Keratinocyte (primary cell): ENCODE data around the gene S100G. TPM values are rescaled to one million over a fixed set of nuclear protein-coding genes. Genes with fewer than 3 reads are reported as not detected.

Experiments used
- DNase-seq: peaks from one replicate; pipeline ENCODE4 v3.0.0-alpha.2; 2011; ENCODE audit warnings: low read depth, missing footprints, low spot score
- FAIRE-seq: peaks from 2 replicates; lab custom pipeline; 2011; peaks lifted over from hg19 to GRCh38; lab: Jason Lieb, UNC
- H2AFZ ChIP-seq: 2 replicates; pipeline ENCODE4 v1.6.0; 2012; ENCODE audit warnings: low read length, control low read depth, inconsistent platforms; ENCODE audit not compliant: control insufficient read depth
- H3K27ac ChIP-seq: 2 replicates; pipeline ENCODE4 v1.5.1; 2011; ENCODE audit warnings: low read length; ENCODE audit not compliant: control insufficient read depth, insufficient read depth
- H3K27me3 ChIP-seq: 3 replicates; pipeline ENCODE4 v1.6.0; 2011; ENCODE audit warnings: low read length; ENCODE audit not compliant: control insufficient read depth, insufficient read depth; ENCODE audit errors: extremely low read depth
- H3K36me3 ChIP-seq, 2 experiments: 2 replicates in 1 of 2; 3 replicates in 1 of 2; pipeline ENCODE4 v1.5.1; 2011; ENCODE audit warnings: low read length in 2 of 2, mild to moderate bottlenecking in 1 of 2; ENCODE audit not compliant: control insufficient read depth in 2 of 2, insufficient read depth in 2 of 2; ENCODE audit errors: extremely low read depth in 1 of 2
- H3K4me1 ChIP-seq: 3 replicates; pipeline ENCODE4 v1.5.1; 2011; ENCODE audit warnings: low read length; ENCODE audit not compliant: control insufficient read depth, insufficient read depth; ENCODE audit errors: extremely low read depth
- H3K4me2 ChIP-seq: 3 replicates; pipeline ENCODE4 v1.6.0; 2011; ENCODE audit warnings: low read depth, low read length; ENCODE audit not compliant: control insufficient read depth, insufficient read depth; ENCODE audit errors: extremely low read depth
- H3K4me3 ChIP-seq, 3 experiments: fragments of 200-600 bp in 1 of 3; sonication (generic) in 1 of 3; 2 replicates in 2 of 3; 3 replicates in 1 of 3; pipeline ENCODE4 v1.5.1; 2011 to 2016; ENCODE audit warnings: low read length in 3 of 3, mild to moderate bottlenecking in 3 of 3, control low read depth in 2 of 3, inconsistent platforms in 1 of 3, low read depth in 1 of 3, mixed read lengths in 1 of 3, mixed run types in 1 of 3, moderate library complexity in 1 of 3; ENCODE audit not compliant: control insufficient read depth in 2 of 3, insufficient read depth in 2 of 3; ENCODE audit errors: extremely low read depth in 1 of 3
- H3K79me2 ChIP-seq: 2 replicates; pipeline ENCODE4 v1.6.0; 2012; ENCODE audit warnings: low read length; ENCODE audit not compliant: control insufficient read depth, insufficient read depth
- H3K9ac ChIP-seq: 3 replicates; pipeline ENCODE4 v1.6.0; 2011; ENCODE audit warnings: low read length; ENCODE audit not compliant: control insufficient read depth, insufficient read depth; ENCODE audit errors: extremely low read depth
- H3K9me1 ChIP-seq: 3 replicates; pipeline ENCODE4 v1.6.0; 2011; ENCODE audit warnings: low read length; ENCODE audit not compliant: control insufficient read depth, insufficient read depth; ENCODE audit errors: extremely low read depth
- H3K9me3 ChIP-seq: 2 replicates; pipeline ENCODE4 v1.5.1; 2012; ENCODE audit warnings: low read depth, low read length; ENCODE audit not compliant: control insufficient read depth
- H4K20me1 ChIP-seq: 3 replicates; pipeline ENCODE4 v1.6.0; 2011; ENCODE audit warnings: low read length; ENCODE audit not compliant: control insufficient read depth, insufficient read depth; ENCODE audit errors: extremely low read depth
- EZH2 ChIP-seq: IDR thresholded peaks from one replicate; pipeline ENCODE4 v1.6.1; 2012; ENCODE audit warnings: inconsistent platforms, mild to moderate bottlenecking, low read length, moderate library complexity
- dilution Hi-C: fragments of 300-500 bp; cut with MboI; formaldehyde crosslinking; loops from one replicate; pipeline ENCODE4 v1.7.0; 2020; ENCODE audit warnings: low sequenced_read_pairs; ENCODE audit not compliant: extremely low pct_ligation_motif_present
- polyA plus RNA-seq, 5 experiments: library from polyadenylated mRNA; depleted of rRNA in 3 of 5; stranded (reverse) in 3 of 5; stranded (forward) in 1 of 5; unstranded in 1 of 5; fragments of >200 nt; gene quantifications; 1 replicate in 1 of 5; 2 replicates in 3 of 5; 3 replicates in 1 of 5; pipeline versions ENCODE4 v1.2.1 to v1.2.3, GENCODE V29; 2011 to 2012; ENCODE audit warnings: missing spikeins in 2 of 5, low read depth in 1 of 5, low replicate concordance in 1 of 5
- TF ChIP-seq, protein P1 (sequence below), 3 experiments: IDR thresholded peaks in 1 of 3; conservative IDR thresholded peaks in 1 of 3; optimal IDR thresholded peaks in 1 of 3; 2 replicates in 2 of 3; 3 replicates in 1 of 3; pipeline versions ENCODE3 to v1.5.1; 2011; ENCODE audit warnings: low read length in 3 of 3, mild to moderate bottlenecking in 3 of 3, moderate library complexity in 2 of 3, control low read depth in 1 of 3, inconsistent platforms in 1 of 3; ENCODE audit not compliant: insufficient read depth in 2 of 3; ENCODE audit errors: extremely low read depth in 1 of 3

The S100G gene
- polyA plus RNA-seq, 1 donor (not counting 4 experiments of a cell fraction or from before 2014, with no cell fraction given), result not detected

GRCh38 chrX:16635596-16635995, 14.4 kb upstream of the S100G start:
- Histone ChIP-seq H3K4me2 (no peak overlapping the region), H3K9me1 (no peaks in the 10 kb centered on the region), H3K9me3 (no peaks in the 10 kb centered on the region), H2AFZ (no peak overlapping the region), H3K9ac (no peak overlapping the region), H3K4me1 (no peaks in the 10 kb centered on the region), H4K20me1 (no peaks in the 10 kb centered on the region), H3K27me3 (no peaks in the 10 kb centered on the region), H3K36me3 (peaks cover 2 to 3% of the 10 kb centered on the region in 2 experiments), H3K4me3 (no peak overlapping the region), H3K79me2 (no peaks in the 10 kb centered on the region), H3K27ac (no peak overlapping the region)
- dilution Hi-C loops, result no loop called here
- FAIRE-seq (no peak), DNase-seq (no peak)
- TF ChIP-seq EZH2, result no peak
- TF ChIP-seq, protein P1, sequence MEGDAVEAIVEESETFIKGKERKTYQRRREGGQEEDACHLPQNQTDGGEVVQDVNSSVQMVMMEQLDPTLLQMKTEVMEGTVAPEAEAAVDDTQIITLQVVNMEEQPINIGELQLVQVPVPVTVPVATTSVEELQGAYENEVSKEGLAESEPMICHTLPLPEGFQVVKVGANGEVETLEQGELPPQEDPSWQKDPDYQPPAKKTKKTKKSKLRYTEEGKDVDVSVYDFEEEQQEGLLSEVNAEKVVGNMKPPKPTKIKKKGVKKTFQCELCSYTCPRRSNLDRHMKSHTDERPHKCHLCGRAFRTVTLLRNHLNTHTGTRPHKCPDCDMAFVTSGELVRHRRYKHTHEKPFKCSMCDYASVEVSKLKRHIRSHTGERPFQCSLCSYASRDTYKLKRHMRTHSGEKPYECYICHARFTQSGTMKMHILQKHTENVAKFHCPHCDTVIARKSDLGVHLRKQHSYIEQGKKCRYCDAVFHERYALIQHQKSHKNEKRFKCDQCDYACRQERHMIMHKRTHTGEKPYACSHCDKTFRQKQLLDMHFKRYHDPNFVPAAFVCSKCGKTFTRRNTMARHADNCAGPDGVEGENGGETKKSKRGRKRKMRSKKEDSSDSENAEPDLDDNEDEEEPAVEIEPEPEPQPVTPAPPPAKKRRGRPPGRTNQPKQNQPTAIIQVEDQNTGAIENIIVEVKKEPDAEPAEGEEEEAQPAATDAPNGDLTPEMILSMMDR (optimal IDR thresholded peaks at IDR 0.05 in 1 of 3, IDR thresholded peaks at IDR 0.05 in 1 of 3, conservative IDR thresholded peaks at IDR 0.05 in 1 of 3; ENCODE audit: extremely low read depth in 1 of 3, insufficient read depth in 2 of 3, low read length in 3 of 3), result no peak

- no peak overlapping the region for H3K4me3 ChIP-seq
- peaks cover 9% of the 10 kb centered on the region for H3K4me1 ChIP-seq
- no peak for FAIRE-seq
- H3K4me2 ChIP-seq, result no peak overlapping the region
- no peak overlapping the region for H3K9ac ChIP-seq
- no peak for TF ChIP-seq EZH2
- TF ChIP-seq, protein P1 (optimal IDR thresholded peaks at IDR 0.05 in 1 of 3, IDR thresholded peaks at IDR 0.05 in 1 of 3, conservative IDR thresholded peaks at IDR 0.05 in 1 of 3; ENCODE audit: extremely low read depth in 1 of 3, insufficient read depth in 2 of 3, low read length in 3 of 3), result no peak
- H3K27ac ChIP-seq, result no peak overlapping the region
- H2AFZ ChIP-seq, result no peak overlapping the region
- H3K9me3 ChIP-seq, result no peaks in the 10 kb centered on the region
- dilution Hi-C loops, result no loop called here
- DNase-seq, result no peak
- H3K36me3 ChIP-seq, result peaks cover 2 to 3% of the 10 kb centered on the region in 2 experiments
- H3K9me1 ChIP-seq, result no peaks in the 10 kb centered on the region
- no peaks in the 10 kb centered on the region for H4K20me1 ChIP-seq
- no peaks in the 10 kb centered on the region for H3K79me2 ChIP-seq
- H3K27me3 ChIP-seq, result no peaks in the 10 kb centered on the region
Measured at GRCh38 chrX:16638533-16638932, 11.4 kb upstream of the S100G start.
